GM18868 (cell line): ENCODE measurements around the gene LRRC18.

ENCODE experiments used
- ATAC-seq: cut with Tn5 transposase; IDR thresholded peaks from one replicate; pipeline ENCODE4 v1.9.1; 2021; ENCODE audit warnings: mild to moderate bottlenecking, moderate library complexity; ENCODE audit not compliant: unreplicated experiment

LRRC18 gene

DNA sequence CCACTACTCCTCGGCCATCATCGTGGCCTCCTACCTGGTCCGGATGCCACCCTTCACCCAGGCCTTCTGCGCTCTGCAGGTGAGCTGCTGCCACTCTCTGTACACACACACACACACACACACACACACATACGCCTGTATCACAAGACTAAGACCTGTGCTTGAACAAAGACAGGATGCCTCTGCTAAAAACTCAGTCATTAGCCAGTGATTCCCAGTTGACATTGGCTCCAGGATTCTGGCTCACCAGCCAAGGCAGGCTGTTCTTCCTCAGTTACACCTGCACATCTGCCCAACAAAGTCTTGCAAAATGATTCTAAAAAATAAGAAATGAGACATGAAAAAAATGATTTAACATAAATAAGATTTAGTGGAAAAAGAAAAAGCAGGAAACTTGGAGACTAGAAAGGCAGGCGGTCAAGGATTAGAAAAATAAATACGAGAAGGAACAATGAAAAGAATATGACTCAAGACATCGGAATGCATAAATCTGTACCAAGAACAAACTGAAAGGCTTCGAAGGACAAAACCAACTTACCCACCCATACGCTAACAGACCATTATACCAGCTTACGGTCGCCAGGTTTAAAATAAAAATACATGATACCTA, 7.4 kb upstream of the LRRC18 start:
- ATAC-seq: no peak

DNA sequence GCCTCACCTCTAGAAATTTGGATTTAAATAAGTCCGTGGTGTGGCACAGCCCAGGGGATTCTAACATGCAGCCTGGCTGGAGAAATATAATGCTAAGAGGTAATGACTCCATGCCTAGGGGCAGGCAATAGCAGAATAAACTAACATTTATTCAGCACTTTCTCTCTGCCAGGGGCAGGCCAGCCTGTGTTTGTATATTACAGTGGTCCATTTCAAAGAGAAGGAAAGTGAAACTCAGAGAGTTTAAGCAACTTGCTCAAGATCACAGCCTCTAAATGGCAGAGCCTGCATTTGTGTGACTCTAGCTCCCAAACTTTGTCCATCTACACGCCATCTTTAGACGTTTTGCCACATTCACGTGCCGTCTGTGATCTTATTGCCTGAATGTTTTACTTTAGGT, 6.7 kb upstream of the LRRC18 start:
- ATAC-seq: no peak

- no peak for ATAC-seq
These were observed 5.9 kb upstream of the LRRC18 start for GRCh38 chr10:48945441-48946130.

DNA sequence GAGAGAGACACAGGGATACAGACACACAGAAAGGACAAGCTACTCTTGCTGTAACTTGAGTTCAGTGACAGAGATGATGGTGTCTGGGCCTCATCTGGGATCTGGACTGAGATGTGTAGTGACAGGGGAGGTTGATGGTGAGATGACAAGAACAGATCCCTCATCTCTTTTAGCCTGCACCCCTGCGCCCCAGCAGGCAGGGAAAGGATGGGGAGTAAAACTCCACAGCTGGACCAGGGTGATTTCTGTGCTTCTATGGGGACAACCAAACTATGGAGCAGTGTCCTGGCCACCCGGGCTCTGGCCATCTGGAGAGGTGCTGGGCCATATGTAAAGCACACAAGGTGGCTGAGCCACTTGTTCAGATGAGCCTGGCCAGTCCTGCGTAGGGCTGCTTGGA, 4.5 kb upstream of the LRRC18 start:
- ATAC-seq: no peak

- ATAC-seq: no peak
These were observed 3.5 kb upstream of the LRRC18 start for GRCh38 chr10:48943096-48943495.

DNA sequence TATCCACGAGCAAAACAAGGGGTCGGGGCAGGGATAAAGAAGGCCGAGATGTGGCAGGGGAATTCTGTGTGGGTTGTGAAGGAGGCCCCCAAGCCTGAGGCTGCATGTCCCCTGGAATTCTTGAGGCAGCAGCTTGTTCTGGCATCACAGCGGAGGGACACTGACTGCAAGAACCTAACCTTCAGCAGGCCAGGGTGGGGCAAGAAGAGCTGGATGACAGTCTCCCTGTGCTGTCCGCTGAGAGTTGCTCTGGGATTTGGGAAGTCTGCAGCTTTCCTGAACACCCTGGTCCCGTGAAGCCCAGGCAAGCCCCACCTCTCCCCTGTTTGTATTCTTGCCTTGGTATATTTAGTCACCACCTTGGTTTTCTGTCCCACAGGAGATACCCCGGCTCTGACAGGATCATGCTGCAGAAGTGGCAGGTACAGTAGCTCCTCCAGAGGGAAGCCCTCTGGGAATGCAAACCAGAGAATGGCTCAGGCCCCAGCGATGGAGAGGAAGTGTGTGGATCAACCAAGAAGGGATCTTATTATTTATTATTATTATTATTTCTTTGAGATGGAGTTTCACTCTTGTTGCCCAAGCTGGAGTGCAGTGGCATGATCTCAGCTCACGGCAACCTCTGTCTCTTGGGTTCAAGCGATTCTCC, 1.9 kb upstream of the LRRC18 start:
- ATAC-seq: no peak

DNA sequence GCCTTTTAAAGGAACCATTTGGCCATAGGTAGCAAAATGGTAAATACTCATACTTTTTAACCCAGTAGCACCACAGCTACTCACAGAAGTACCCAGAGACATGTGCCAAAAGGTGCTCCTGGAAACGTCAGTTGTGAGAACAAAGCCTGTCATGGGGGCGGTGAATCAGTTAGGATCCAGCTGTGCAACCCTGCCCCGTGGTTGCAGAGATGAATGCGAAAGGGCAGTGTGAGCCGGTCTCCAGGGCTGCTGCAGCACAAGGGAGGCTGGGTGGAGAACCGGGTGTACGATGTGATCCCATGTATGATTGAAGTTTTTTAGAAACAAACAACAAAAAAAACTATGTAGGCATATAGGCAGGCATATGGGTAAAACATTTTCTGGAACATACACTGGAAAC, 1.3 kb upstream of the LRRC18 start:
- ATAC-seq: no peak

DNA sequence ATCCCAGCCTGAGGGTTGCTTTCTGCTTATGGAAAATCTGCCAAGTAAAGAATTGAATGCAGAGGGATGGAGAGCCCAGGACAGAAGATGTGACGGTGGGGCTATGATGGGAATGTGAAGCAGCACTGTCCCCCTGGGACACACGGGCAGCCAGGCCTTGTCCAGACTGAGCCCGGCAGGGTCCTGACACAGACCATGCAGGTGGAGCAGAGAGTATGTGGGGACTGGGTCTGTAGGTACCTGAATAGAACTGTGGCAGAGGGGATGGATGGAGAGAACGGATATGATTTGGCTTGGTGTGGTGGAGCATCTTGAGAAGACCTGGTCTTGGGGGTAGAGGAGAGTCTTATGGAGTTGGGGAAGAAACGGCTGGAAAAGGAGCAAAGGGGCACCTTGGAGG, 732 bp upstream of the LRRC18 start:
- ATAC-seq: no peak

GRCh38 chr10:48938990-48939536, 577 bp downstream of the LRRC18 start:
- no peak for ATAC-seq

GRCh38 chr10:48938281-48938680, 1.4 kb downstream of the LRRC18 start:
- no peak for ATAC-seq

DNA sequence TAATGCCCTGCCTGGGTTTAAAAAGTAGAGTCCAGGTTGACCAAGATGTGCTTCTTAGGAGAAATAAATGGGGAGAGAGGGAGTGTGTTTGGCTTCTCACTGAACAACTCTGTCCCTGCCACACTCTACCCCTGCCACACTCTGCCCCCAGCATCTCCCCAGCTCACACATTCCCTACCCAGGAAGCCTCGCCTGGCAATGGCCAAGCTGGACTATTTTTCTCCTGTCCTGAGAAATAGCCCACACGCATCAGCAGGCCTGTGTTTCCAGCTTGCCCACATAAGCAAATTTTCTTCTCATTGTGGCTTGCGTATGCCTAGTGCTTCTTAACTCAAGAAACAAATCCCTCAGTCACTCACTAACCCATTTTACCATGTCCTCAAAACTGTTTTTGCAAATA, 1.8 kb downstream of the LRRC18 start:
- no peak for ATAC-seq

DNA sequence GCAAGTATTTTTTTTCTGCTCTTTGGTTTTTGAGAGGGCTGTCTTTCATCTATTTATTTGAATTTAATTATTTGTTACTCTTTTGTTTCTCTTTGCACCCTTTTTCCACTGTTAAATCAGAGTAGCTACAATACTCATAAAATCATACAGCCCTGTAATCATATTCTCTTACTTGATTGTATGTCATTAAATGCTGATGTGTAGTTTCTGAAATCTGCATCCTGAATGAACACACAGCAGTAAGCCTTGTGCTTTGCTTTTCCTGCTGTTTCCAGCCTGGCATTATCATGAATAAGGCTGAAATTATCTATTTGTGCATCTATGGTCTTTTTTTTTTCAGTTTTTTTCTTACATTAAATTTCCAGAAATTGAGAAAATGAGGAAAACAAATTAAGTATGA, 4.1 kb downstream of the LRRC18 start:
- no peak for ATAC-seq

- ATAC-seq: no peak
These were observed 4.8 kb downstream of the LRRC18 start for GRCh38 chr10:48934672-48935501.

- ATAC-seq: no peak
These were observed 6.6 kb downstream of the LRRC18 start for GRCh38 chr10:48932831-48933664.

- ATAC-seq: no peak
These were observed 8.5 kb downstream of the LRRC18 start for GRCh38 chr10:48931188-48931587.

- no peak for ATAC-seq
These were observed 10.1 kb downstream of the LRRC18 start for GRCh38 chr10:48929413-48929990.

DNA sequence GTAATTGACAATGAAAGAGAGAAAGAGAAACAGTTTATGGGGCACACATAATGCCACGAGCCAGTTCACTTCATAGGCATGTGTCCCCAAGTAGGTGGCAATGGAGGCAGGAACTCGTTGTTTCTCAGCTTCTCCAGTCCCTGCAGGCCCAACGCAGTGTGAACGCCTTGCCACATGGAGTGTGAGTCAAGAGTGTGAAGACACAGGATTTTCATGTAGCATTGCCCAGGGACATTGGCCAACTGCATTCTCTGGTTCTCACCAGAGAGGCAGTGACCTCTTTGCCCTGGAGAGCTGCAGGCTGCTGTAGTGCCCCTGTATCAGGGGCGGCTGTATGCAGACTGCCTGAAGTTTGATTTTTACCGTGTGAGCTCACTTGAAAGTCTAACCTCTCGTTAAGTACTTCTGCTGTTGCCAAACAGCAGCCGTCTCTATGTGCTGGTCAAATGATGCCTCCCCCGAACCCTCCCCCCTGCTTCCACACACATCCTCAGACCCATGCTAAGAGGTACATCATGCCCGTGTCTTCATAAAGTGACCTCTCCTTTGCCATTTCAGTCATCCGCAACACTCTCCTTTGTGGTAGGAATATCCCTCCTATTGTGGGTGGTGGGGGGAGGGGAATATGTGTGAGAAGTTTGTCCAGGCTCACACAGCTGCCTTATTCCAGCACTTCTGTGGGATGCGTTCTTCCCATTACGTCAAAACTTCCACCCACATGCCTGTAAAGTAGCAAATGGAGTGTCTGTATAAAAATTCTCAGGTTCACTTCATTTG, 12.7 kb downstream of the LRRC18 start:
- ATAC-seq: no peak

DNA sequence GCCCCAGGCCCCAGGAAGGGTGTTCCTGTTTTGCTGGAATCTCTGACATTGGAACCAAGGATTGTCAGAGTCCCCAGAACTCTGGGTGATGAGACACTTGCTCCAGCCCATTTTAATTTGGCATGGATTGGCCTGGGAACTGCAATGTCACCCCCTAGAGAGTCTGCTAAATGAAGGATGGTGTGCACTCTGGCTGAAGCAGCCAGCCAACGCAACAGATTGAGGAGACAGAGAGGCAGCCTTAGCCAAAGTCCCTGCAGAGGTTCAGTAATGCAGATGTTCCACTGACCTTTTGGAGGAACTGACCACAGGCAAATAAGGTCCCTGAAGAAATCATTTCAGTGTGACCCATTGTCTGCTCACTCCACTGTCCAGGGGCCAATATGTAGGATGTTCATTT, 13.4 kb downstream of the LRRC18 start:
- no peak for ATAC-seq

DNA sequence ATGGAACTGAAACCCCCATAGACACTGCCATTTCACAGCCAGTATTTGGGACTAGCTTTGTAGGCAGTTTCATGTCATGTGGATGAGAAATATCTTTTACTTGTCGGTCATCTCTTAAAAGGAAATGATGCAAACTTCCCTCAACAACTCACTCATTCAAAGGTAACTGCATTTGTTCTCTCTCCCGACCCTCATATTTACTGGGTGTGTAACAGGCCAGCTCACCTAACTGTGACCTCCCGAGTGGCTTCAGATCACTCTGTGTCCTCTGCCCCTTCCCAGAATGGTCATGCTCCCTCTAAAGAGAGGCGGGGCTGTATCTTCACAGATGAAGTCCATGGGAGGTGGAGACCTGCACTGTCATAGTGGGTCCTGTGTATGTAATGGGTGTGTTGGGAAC, 14.7 kb downstream of the LRRC18 start:
- ATAC-seq: no peak
